Measurements from ENCODE around the gene OLFML2B.
"Not testable (repeated sequence)": the region's sequence is repeated elsewhere in the genome, so short reads cannot be mapped to it uniquely, and the experiment has no call there.

OLFML2B gene

GRCh38 chr1:162018418-162018817, 5.3 kb downstream of the OLFML2B start:
- Histone ChIP-seq H3K4me3 (ENCODE audit: low read depth, low read length) (no peak overlapping the region), H3K27me3 (ENCODE audit: insufficient read depth, low read depth, severe bottlenecking) (peaks cover 94% of the 10 kb centered on the region), H3K27ac (no peak overlapping the region), H3K9me3 (ENCODE audit: severe bottlenecking) (peaks cover 5% of the 10 kb centered on the region), H3K36me3 (no peaks in the 10 kb centered on the region)
- TF ChIP-seq CTCF (IDR thresholded peaks at IDR 0.05; ENCODE audit: low read depth, low read length) = no peak
- DNase-seq = no peak

DNA sequence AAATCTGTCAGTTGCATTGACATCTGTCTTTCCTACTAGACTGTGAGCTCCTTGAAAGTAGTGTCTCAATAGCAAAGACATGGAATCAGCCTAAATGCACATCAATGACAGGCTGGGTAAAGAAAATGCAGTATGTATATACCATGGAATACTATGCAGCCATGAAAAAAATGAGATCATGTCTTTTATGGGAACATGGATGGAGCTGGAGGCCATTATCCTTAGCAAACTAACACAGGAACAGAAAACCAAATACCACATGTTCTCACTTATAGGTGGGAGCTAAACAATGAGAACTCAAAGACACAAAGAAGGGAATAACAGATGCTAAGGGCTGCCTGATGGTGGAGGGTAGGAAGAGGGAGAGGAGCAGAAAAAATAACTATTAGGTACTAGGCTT, 5.9 kb downstream of the OLFML2B start:
- not testable (repeated sequence) for H3K4me3 ChIP-seq (ENCODE audit: low read depth, low read length); H3K27ac ChIP-seq; DNase-seq; H3K36me3 ChIP-seq; H3K9me3 ChIP-seq (ENCODE audit: severe bottlenecking)
- peaks cover 94% of the 10 kb centered on the region for H3K27me3 ChIP-seq (ENCODE audit: insufficient read depth, low read depth, severe bottlenecking)

DNA sequence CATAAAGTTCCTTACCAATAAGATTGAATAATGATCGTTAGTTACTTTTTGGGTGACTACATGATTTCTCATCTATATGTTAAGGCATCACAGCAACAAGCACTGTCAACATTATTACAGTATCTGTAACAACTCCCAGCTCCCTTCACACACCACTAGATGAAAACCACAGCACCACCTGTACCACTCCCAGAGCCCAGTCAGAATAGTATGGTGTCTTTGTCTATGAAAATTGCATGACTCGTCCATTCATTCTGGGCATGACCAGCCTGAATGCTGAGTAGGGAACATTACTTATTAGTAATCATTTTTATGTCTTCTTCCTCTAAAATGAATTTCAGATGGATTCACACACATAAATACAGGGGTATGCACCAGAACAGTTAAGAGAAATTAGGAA, 7.0 kb downstream of the OLFML2B start:
- Histone ChIP-seq H3K9me3 (ENCODE audit: severe bottlenecking) (peaks cover 11% of the 10 kb centered on the region), H3K4me3 (ENCODE audit: low read depth, low read length) (no peak overlapping the region), H3K27me3 (ENCODE audit: insufficient read depth, low read depth, severe bottlenecking) (peaks cover 98% of the 10 kb centered on the region), H3K27ac (no peak overlapping the region), H3K36me3 (no peaks in the 10 kb centered on the region)
- no peak for DNase-seq
- TF ChIP-seq CTCF (IDR thresholded peaks at IDR 0.05; ENCODE audit: low read depth, low read length) = no peak

- DNase-seq = no peak
- TF ChIP-seq CTCF (IDR thresholded peaks at IDR 0.05; ENCODE audit: low read depth, low read length) = no peak
- no peak overlapping the region for H3K4me3 ChIP-seq (ENCODE audit: low read depth, low read length)
- no peak overlapping the region for H3K27ac ChIP-seq
- peaks cover 99% of the 10 kb centered on the region for H3K27me3 ChIP-seq (ENCODE audit: insufficient read depth, low read depth, severe bottlenecking)
- H3K36me3 ChIP-seq = no peaks in the 10 kb centered on the region
- H3K9me3 ChIP-seq (ENCODE audit: severe bottlenecking) = peaks cover 11% of the 10 kb centered on the region
Observed at GRCh38 chr1:162015196-162015595, 8.5 kb downstream of the OLFML2B start.

DNA sequence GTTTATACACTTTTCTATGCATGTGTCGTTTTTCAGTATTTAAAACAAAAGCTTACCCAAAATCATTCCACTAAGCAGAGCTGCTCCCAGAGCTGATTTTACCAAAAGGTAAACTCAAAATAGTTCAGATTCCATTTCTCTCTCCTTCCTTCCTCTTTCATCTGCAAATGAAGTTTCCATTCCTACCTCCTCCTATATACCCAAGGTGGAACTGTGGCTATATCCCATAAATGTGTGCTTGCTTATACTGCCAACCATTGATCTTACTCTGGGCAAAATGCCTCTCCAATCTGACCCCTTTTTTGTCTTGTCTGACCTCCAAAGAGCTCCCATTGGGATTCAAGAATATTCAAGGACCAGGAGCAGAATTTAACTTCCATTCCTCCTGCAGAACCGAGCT, 9.5 kb downstream of the OLFML2B start:
- TF ChIP-seq CTCF (IDR thresholded peaks at IDR 0.05; ENCODE audit: low read depth, low read length) = no peak
- Histone ChIP-seq H3K27ac (no peak overlapping the region), H3K9me3 (ENCODE audit: severe bottlenecking) (peaks cover 11% of the 10 kb centered on the region), H3K36me3 (no peaks in the 10 kb centered on the region), H3K4me3 (ENCODE audit: low read depth, low read length) (no peak overlapping the region), H3K27me3 (ENCODE audit: insufficient read depth, low read depth, severe bottlenecking) (peaks cover 99% of the 10 kb centered on the region)
- DNase-seq = no peak

GRCh38 chr1:162013289-162013688, 10.4 kb downstream of the OLFML2B start:
- no peak overlapping the region for H3K4me3 ChIP-seq (ENCODE audit: low read depth, low read length)
- TF ChIP-seq CTCF (IDR thresholded peaks at IDR 0.05; ENCODE audit: low read depth, low read length) = no peak
- no peaks in the 10 kb centered on the region for H3K36me3 ChIP-seq
- no peak for DNase-seq
- peaks cover 11% of the 10 kb centered on the region for H3K9me3 ChIP-seq (ENCODE audit: severe bottlenecking)
- no peak overlapping the region for H3K27ac ChIP-seq
- H3K27me3 ChIP-seq (ENCODE audit: insufficient read depth, low read depth, severe bottlenecking) = peaks cover 99% of the 10 kb centered on the region
